GM18498 (cell line): ENCODE measurements around the gene FOXS1.
A peak's percentile ranks its signal among the peaks of the same experiment; 100 is the strongest.

Experiments used
- ATAC-seq: cut with Tn5 transposase; IDR thresholded peaks from one replicate; pipeline ENCODE4 v1.9.1; 2021; ENCODE audit warnings: mild to moderate bottlenecking, moderate library complexity; ENCODE audit not compliant: unreplicated experiment

FOXS1 gene

DNA sequence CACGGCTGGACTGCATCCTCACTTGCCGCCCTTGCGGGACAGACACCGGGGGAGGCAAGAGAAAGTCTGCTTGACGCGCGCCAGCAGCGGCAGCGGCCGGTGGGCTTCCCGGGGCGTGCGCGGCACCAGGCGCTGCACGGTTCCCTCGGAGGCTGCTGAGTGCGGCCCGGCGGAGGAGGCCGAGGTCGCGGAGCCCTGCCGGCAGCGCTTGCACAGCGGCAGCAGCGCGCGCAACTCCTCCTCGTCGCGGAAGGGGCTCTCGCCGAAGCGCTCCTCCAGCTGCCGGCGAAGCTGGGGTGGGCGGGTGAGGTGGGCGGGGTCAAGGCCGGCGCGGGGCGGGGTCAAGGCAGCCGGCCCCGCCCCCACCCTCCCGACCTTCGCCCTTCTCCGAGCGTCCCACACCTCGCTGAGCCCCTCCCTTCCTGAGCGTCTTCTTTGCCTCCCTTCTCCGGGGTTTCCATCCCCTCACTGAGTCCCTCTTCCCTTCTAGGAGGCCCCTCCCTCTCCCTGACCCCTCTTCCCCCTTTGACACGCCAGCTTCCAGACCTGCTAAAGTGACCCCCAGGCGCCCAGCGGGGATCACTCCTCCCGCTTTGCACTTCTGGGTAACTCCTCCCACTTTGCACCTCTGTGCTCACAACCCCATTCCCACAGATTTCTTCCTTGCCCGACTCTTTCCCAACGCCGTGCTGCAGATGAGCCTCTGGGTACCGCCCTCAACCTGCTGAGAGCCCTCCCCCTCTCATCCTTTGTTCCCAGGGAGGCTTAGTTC lies 16.2 kb upstream of the FOXS1 start:
- peak; percentile 69 for ATAC-seq

DNA sequence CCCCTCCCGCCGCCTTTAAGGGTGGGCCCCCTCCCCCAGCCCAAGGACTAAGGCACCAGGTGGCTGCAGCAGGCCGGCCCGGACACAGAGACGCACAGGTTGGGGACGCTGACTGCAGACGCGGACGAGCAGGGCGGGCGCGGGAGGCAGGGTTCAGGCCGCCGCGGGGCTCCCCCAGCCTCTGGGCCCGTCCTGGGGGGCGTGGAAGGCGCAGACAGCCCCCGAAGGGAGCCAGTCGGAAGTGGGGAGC lies 15.7 kb upstream of the FOXS1 start:
- peak; percentile 31 for ATAC-seq

DNA sequence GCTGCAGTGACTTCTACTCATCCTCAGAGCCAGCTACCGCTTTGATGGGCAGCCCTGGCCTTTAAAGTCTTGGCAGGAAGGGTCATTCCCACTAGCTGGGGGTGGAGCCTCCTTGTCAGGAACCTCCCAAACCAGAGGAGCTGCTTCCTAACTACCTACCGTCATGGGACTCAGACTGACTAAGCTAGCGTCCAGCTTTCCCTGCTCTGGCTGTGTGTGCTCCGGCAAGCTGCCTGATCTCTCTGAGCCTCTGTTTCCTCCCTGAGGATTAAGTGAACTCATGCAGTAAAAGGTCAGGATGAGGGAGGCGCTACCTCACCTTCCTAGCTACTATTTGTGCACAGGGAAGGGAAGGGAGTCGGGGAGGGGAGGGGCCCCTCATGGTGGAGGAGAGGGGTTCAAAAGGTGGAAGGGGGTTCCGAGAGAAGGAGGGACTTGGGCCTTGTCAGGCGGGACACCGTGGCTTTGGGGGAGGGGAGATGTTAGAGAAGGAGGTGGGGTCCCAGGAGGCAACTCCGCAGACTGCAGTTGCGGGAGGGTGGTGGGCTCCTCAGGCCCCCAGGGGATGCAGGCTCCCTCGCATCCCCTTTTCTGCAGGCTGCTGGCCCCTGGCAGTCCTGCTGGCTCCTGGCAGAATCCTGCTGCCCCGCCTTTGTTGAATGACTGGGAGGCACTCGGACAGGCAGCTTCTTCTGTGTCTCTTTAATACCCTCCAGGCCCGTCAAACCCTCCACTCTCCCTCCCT lies 15.2 kb upstream of the FOXS1 start:
- ATAC-seq, result no peak

DNA sequence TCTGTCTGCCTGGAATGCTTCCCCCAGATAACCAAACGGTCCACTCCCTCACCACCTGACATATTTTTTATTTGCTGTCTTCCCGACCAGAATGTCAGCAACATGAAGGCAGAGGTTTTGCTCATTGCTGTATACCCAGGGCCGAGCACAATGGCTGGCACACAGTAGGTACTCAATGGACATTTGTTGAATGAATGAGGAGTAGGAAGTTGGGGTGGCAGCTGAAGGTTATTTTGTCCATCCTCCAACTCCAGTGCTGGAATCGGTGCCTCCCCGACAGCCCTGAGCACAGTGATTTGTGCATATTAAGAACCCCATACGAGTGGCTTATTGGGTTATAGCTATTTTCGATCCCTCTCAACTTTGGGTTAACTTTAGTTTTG lies 14.6 kb upstream of the FOXS1 start:
- no peak for ATAC-seq

DNA sequence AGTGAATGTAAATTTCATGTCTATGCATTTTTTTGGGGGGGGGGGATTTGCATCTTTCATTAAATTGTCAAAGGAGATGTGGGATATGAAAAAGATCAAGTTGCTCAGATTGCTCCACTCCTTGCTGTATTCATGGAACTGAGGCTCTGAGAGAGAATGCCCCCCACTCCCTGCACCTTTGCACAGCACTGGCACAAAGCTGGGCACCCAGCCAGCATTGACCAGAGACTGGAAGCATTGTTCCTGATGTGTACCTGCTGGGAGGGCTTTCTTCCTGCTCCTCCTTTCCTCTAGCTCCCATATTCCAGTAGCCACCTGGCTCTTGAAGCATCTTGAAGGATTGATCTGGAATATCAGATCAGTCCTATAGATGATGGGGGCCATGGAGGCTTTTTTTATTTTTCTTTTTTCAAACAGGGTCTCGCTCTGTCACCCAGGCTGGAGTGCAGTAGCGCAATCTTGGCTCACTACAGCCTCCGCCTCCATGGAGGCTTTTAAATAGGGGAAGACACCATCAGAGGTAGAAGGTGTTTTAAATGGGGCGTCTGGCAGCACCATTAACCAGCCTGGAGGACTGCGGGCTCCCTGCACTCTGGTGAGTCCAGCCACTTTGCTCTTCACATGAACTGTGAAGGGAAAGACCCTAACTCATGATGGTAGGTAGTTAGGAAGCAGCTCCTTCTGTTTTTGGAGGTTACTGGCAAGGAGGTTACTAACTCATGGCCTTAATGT lies 14.0 kb upstream of the FOXS1 start:
- ATAC-seq, result no peak

DNA sequence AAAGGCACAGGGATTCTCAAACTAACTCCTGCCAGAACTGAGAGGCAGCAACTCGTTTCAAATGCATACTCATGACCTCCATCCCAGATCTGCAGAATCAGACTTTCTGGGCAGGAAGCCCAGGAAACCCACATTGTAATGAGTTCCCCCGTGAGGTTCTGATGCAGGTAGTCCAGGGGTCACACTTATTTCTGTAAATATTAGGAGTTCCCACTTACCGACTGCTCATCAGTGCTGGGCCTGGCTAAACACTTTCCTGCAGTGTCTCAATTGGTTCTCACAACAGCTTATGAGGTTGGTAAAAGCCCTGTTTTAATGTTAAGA lies 13.3 kb upstream of the FOXS1 start:
- ATAC-seq, result no peak

DNA sequence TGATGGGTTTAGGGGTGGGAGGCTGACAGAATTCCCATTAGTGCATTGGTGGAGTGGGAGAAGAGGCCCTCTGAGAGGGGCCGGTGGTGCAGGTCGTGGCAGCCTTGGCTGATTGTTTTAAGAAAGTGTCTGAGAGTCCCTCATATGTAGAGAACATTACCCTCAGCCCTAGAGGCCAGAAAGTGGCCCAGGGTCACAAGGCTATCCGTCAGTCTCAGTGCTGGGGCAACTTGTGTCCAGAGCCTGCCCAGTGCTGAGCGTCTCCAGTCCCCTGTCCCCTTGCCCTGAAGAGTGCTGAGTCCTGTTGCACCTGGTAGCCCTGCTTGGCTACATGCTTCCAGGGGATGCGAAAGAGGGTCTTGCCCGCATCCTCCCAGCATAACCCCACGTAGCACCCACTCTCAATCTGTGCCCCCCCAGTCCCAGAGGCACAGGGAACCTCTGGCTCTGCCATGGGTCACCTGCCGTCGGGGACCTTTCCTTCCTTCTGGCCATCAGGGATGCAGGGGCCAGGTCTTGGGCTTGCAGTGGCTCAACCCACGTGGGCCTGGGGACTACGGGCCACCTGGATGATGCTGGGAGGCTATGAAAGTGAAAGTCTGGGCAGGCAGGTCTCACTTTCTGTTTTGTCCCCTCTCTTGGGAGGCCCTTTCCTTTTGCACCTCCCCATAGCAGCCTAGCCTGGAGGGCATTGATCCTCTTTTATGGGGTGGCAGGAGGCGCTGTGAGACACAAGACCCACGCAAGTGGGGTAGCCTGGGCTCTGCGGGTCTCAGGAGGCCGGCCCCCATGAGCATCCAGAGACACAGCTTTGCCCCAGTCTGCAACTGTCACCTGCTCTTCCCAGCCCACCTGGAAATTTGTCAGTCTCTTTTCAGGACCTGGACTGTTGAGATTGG lies 12.7 kb upstream of the FOXS1 start:
- ATAC-seq, result peak; percentile 60

DNA sequence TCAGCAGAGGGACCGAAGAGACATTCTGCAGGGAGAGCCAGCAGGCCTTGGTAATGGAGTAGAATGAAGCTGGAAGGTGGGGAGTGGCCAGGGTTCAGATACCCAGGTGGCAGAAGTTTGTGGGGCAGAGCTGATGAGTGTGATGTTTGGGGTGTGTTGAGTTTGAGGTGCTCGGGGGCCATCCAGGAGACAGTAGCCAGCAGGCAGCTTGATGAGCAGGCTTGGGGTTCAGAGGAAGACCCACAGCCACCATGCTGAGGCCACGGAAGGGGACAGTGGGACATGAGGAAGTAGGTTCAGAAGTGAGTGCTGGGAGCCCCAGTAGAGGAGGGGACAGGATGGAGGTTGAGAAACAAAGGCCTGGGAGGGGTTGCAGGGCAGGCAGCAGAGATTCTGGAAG lies 11.1 kb upstream of the FOXS1 start:
- no peak for ATAC-seq

DNA sequence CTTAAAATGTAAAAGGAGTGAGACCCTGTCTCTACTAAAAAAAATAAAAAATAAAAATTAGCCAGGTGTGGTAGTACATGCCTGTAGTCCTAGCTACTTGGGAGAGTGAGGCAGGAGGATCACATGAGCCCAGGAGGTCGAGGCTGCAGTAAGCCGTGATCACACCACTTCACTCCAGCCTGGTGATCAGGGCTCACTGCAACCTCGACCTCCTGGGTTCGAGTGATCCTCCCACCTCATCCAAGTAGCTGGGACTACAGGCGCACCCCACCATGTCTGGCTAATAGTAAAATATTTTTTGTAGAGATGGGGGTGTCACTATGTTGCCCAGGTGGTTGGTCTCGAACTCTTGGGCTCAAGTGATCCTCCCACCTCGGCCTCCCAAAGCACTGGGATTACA lies 8.1 kb upstream of the FOXS1 start:
- no peak for ATAC-seq

DNA sequence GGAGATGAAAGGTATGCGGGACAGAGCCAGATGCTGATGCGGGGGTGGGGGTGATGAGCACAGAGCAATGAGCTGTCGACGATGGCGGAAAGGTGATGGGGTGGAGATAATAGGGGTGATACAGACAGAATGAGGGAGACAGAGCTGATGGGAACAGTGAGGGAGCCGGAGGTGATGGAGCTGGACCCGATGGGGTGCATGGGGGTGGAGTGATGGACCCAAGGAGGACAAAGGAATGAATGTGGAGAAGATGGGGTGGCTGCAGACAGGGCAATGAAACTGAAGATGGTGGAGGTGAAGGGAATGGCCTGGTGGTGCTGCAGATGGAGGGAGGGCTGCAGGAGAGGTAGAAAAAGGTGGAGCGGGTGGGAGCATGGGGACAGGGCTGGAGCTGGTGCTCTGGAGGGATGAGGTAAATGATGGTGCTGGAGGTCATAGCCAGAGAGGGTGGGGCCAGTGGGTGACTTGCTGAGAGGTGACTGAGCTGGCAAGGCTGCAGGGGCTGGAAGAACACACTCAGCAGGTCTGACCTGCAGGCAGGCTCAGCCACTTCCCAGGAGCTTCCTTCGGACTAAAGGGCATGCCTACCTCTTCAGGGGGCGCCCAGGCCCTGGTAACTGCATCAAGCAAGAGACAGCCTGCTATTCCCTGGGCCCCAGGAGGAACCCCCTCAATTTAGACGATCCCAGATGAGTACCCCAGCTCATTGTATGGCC lies 6.0 kb upstream of the FOXS1 start:
- ATAC-seq, result no peak

DNA sequence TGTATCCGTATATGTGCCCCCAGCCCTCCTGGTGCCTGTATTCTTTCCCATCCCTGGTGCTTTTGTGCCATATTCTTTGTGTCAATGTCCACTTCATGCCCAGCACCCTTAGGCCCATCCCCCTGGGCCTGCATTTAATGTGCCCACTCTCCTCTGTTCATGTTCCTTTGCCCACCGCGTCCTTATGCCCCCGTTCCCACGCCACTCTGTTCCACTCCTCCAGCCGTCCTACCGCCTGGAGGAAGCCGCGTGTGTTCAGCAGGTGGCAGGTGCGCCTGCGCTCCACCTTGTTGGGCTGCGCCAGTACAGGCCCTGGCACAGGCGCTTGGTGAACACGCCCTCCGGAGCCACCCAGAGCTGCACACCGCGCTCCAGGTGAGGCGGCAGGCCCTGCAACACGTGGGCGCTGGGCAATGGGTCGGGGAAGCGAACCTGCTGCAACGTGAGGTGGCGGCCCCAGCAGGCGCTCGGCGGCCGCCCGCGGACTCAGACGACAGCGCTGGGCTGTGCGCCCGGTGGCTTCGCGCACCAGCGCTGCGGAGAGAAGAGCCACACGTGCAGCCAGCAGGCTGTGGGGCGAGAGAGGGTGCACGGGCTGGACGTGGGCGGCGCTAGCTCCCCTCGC lies 4.0 kb upstream of the FOXS1 start:
- no peak for ATAC-seq

DNA sequence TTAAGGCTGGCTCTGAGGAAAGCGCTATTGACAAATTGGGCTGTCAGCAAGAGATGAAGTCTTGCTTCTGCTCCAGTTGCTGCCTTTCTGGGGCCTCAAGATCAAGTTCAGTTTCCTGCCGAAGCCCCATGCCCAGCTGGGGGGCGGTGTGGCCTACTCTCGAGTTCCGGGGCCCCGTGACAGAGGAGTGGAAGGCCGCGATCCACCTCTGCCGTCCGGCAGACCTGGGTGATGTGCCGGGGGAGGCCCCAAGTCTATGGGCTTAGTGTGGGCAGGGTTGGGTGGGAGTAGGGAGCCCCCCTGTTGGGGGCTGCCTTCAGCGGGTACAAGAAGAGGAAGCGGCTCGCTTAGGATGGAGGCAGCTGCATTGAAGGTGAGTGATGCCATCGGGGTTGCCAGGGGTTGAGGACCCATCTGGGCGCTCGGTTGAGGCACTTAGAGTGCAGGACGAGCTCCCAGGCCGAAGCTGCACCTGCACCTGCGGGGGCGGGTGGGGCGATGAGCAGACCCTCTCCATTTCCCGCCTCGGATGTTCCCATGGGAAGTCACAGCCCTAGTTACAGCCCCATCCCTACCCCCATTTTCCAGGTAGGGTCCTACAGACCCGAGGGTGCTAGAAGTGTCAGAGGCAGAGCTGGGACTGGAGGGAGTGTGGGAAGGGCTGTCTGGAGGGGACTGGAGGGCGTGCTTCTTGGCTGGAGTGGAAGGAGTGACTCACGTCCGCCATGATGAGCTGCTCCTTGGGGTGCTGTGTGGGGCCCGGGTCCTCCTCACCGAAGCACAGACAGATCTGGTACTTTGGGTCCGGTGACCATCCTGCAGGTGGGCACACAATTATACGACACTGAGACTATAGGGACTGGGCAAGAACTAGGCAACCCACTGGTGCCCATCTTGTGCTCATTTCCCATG lies 2.9 kb upstream of the FOXS1 start:
- ATAC-seq, result no peak

DNA sequence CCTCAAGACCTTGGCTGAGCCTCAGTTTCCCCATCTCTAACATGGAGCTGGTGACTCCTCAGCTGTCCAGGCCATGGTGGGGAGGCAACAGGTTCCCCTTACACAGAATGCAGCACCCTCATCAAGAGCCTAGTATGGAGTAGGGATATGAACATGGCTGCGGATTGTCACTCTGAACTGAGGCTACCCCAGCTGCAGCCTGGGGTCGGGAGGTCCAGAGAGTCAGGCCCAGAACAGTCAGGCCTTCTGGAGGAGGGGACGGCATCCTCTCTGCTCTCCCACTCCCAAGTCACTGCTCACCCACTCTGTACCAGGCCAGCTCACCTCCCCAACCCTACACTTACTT lies 1.4 kb upstream of the FOXS1 start:
- ATAC-seq, result no peak

DNA sequence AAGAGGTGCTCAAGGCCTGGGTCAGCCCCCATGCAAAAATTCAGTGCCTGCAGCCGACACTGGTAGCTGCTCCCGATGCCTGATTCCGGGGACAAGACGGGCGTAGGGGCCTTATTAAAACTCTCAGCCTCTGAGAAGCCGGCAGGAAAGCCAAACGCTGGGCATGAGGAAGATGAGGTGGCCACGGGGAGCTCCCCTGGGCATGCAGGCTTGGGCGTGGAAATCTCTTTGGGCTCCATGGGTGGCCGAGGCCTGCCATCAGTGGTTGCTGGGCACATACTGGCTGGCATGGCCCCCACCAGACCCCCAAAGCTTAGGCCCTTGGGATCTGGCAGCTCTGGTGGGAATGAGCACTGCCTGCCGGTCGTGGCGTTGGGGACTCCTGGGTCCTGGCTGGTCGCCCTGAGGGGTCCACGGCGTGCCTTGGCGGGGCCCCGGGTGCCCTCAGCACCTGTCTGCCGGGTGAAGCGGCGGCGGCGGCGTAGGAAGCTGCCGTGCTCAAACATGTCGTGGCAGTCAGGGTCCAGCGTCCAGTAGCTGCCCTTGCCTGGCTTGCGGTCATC lies 586 bp downstream of the FOXS1 start:
- no peak for ATAC-seq

DNA sequence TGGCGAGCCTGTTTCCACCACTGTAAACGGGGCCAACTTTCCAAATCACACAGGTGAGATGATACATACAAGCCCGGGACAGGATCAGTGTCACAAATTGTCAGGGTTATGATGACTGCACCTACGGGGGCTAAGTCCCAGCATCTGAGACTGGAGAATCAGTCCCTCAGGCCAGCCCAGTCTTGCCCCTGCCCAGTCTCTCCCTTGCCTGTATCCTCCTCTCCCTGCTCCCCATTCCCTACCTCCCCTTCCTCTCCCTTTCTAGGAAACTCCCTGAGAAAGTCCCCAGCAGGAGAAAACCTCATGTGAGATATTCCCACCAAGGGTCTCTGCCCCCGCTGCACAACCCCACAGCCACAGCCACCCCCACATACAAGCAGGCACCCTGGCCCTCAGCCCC lies 1.5 kb downstream of the FOXS1 start:
- no peak for ATAC-seq

DNA sequence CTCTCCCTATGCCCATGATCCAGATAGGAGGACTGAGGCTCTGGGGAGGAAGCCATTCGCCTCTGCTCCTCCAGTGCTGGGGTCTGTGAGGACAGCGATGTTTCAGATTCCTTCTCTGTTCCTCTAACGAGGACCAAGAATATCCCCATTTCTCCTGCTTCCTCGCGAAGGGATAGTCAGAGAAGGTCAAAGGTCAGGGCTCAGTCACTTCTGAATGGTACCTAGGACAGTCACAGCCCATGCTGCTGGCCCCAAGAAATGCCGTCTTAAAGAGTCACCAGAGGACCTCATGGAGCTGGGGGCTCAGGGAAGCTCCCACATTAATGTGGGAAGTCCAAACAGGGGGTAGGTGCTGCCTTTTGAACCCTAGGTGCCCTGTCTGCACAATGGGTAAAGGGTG lies 2.1 kb downstream of the FOXS1 start:
- ATAC-seq, result no peak

DNA sequence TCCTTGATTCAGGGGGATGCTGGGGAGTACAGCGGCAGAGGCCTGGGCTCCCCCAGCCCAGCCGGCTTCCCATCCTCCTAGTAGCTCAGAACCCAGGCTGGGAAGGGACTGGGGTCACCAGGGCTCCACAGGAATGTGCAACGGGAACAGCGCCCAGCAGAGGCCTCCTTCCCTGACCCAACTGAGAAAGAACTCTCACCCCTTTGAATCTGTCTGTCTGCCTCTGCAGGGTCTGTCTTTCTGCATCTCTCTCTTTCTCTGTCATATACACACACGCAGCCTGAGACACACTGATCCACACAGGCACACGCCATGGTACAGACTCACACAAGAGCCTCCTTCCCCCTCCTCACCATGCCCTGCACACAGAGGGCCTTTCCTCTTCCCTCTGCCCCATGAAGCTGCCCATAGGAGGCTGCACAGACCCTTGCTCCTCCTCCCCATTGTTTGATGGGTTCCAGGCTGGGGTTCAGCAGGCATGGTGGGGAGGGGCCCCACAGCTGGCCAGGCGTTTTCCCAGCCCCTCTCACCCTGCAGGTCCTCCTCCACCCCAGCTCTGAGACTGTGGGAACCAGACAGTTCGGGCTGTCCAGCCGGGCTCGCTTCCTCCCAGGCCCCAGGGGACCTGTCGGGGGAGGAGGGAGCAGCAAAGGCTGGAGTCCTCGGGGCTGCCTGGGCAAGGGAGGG lies 2.8 kb downstream of the FOXS1 start:
- ATAC-seq, result no peak

DNA sequence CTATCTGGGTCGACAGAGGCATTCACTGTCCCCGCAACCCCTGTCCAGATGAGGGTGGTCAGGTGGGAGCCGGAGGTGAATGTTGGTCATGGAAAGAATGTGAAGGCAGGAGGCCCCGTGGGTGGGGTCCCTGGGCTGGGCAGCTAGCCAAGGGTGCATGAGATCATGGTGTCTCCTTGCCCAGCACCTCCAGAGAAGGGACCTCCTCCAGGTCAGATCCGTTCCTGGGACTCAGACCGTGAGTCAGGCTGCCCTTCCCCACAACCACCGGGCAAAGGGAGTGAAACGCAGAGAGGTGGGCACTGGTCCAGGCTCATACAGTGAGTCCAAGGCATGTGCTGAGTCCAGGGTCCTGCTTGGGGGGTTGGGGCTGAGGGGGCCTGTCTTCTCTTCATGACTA lies 3.5 kb downstream of the FOXS1 start:
- no peak for ATAC-seq
